ENCODE measurements around the gene LHFPL3.

The LHFPL3 gene

DNA sequence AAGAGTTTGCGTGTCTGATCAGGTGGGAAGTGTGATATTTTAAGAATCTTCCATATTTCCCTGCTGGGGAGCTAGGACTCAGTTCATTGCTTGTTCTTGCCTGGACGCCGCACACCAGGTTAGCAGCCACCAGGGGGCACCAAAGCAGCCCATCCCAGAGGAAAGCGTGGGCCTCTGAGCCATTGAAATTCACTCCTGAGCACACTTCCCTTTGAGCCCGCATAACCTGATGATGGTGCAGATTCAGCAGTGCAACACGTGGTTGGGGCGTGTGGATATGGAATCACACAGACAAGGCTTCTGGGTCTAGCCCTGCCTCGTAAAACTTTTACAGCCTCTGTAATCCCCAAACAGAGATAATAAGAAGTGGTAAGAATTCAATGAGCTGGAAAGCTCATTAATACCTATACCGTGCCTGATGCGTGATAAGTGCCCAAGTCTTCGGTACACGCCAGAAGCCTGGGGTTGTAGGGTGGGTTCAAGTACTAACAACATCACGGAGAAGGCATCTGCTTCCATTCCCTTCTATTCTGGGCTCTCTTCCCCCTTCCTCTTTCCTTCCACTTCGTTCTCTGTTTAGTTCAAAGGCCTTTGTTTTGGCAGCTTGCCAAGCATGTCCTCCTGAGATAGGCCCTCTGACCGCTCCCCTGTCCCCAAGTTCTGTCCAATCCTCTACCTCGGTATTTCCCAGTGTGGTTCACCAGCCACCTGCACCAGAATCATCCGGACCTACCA, 555.5 kb downstream of the LHFPL3 start:
- in situ Hi-C loops (cut with MboI; ENCODE audit: low sequenced_read_pairs): no loop called here

DNA sequence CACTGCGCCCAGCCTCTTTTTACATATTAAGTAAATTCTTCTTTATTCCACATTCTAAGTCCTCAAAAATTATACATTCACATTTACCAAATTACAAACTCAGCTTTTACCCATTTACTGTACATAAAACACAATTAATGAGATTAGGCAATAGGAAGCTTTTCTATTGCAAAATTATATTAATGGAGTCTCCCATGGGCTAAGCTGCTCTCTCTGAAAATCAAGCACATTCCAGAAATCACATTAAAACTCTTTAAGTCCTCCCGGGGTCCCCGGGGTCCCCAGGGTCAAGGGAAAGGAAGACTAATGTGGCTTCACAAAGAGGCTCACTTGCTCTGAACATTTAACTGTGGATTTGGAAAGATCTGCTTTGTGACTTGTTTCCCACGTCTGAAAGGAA, 558.2 kb downstream of the LHFPL3 start:
- in situ Hi-C loops (cut with MboI; ENCODE audit: low sequenced_read_pairs): no loop called here

DNA sequence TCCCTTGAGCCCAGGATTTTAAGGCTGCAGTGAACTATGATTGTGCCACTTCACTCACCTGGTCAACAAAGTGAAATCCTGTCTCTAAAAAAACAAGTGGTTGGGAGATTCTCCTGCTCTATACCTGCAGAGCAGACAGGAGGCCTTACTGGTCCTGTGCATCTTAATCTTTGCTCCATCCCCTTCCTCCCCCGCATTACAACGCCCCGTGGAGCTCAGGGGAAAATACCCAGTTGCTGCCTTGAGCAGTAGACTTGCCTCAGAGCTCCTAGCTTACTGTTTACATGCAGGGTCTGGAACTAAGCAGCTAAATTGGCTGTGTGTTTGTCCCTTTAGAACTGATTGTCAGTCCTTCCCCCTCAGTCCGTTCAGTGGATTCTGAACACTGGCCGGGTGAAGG, 561.8 kb downstream of the LHFPL3 start:
- in situ Hi-C loops (cut with MboI; ENCODE audit: low sequenced_read_pairs): no loop called here

DNA sequence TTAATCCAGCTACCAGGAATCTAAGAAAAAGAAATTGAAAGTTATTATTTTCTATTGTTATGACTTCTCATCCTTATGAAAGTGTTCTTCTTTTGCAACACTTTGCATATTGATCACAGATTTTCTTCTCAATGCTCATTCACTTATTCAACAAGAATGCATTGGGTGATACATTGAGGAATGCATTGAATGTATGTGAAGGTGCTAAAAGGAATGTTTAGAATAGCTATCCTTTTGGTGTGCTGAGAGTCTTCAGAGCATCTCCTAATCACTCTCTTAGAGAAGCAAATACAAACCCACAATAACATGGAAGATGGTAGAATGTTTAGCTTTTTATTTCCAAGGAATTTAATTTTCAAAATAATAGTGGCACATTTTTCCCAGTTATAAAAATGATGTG, 563.5 kb downstream of the LHFPL3 start:
- in situ Hi-C loops (cut with MboI; ENCODE audit: low sequenced_read_pairs): no loop called here

DNA sequence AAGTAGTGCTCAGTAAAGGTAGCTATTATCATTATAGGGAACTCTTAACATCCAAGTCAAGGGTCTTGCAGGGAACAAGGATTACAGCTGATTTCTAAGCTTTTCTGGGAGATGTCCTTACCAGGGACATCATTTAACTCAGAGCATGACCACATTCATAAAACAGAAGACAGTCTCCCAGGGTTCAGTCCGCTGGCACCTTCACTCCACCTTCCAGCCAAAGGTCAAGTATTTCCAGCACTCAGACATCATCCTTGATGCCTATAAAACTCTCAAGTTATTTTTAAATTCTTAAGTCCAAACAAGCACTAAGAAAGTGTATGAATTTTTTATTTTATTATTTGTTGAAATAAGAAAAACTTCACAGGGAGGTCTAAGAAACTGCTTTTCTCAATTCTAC, 565.9 kb downstream of the LHFPL3 start:
- in situ Hi-C loops (cut with MboI; ENCODE audit: low sequenced_read_pairs): no loop called here

DNA sequence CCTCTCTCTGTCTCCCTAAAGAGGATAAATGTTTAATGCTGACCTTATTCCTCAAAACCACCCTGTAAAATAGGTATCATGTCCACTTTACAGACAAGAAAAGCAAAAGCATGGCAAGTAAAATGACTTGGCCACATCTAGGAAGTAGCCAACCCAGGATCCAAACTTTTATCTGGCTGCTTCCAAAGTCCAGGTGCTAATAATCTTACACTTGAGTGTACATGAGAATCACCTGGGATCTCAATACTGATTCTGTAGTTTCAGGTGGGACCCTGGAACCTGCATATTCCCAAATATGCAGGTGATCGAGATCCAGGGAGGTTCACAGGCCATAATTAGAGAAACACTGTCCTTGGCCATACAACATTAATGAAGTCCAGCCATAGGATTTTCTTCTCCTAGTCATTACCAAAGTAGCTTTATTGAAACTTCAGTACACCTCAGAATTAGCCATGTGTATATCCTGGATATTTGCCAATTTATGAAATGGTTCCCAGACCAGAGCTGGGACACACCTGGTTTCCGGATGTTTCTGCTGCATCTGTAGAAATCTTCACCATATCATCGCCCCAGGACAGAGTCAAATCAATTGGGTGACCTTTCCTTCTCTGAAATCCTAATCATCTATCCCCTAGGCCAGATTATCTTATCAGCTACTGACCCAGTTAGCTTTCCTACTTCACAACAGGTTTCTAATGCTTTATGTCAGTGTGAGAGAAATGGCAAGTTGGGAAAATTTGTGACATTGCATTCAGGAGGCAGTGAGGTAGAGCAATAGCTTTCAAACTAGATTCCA, 566.5 kb downstream of the LHFPL3 start:
- in situ Hi-C loops (cut with MboI; ENCODE audit: low sequenced_read_pairs): no loop called here

DNA sequence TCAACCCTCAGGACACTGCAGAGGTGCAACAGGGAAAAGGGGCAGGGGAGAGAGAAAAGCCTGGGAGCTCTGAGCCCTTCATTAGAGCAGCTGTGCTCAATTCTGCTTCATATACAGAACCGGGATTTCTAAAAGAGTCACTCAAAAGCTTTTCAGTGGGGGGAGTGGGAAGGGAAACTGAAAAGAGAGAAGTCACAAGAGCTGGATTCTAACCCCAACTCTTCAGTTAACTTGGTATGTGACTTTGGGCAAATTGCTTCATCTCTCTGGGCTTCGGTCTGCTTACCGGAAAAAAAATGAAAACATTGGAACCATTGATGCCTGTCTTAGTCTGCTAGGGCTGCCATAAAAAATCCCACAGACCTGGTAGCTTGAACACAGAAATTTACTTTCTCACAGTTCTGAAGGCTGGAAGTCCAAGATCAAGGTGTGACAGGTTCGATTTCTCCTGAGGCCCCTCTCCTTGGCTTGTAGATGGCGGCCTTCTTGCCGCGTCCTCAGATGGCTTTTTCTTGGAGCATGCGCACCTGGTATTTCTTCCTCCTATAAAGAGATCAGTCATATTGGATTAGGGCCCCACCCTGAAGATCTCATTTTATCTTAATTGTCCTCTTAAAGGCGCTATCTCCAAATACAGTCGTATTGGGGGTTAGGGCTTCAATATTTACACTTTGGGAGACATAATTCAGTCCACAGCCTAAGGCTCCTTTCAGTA, 567.3 kb downstream of the LHFPL3 start:
- in situ Hi-C loops (cut with MboI; ENCODE audit: low sequenced_read_pairs): no loop called here

DNA sequence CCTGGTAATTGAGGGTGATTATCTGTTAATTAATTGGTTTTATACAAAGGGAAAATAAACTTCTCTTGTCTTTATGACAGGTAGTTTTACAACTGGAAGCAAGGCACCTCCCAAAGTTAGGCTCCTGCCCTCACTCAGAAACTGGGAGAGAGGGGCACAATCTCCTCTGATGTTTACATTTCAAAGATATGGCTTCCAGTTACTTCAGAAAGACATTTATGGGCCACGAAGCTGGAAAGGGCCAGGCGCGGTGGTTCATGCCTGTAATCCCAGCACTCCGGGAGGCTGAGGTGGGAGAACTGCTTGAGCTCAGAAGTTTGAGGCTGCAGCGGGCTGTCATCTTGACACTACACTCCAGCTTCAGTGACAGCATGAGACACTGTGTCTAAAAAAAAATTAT, 570.0 kb downstream of the LHFPL3 start:
- in situ Hi-C loops (cut with MboI; ENCODE audit: low sequenced_read_pairs): no loop called here

DNA sequence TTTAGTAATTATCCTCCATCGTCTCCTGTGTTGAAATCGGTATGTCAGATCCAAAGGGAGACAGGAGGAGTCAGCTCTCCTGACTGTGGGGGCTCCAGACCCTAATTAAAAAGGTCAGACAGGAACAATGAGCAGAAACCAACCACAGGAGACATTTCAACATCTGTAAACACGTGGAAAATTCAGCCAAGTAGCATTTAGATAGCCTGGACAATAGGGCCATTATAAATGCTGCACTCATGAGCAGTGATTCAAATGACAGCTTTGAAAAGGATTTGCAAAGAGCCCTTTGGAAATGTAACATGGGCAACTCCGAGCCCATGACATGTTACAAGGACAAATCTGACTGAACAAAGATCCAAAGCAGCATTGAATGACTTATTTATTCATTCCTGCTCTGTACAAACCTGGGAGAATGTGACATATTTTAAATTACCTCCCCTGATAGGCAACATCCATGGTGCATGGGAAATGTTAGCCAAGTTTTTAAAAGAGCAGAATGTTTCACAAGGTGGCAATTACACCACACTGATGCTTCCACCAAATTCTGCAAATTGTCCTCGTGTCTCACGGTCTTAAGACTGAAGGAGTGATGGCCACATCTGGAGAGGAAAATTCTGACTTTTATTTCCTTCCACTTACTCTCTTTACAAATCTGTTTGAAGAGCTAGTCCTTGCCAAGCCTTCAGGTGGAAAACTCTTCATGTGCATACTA, 572.3 kb downstream of the LHFPL3 start:
- in situ Hi-C loops (cut with MboI; ENCODE audit: low sequenced_read_pairs): no loop called here

DNA sequence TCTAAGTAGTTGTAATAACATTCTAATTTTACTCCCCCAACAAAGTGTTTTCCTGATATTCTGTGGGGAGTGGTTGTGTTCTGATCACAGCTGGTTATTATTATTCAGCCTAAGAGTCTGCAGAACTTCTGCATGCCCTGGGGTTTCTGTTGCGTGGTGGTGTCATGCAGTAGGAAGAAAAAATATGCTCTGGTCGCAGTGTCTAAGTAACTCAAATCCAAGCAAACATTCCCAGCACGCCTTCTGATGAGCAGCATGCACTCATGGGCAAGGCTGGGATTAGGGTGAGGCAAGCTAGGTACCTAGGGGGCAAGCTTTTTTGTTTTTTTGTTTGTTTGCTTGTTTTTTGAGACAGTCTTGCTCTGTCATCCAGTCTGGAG, 572.8 kb downstream of the LHFPL3 start:
- in situ Hi-C loops (cut with MboI; ENCODE audit: low sequenced_read_pairs): no loop called here

DNA sequence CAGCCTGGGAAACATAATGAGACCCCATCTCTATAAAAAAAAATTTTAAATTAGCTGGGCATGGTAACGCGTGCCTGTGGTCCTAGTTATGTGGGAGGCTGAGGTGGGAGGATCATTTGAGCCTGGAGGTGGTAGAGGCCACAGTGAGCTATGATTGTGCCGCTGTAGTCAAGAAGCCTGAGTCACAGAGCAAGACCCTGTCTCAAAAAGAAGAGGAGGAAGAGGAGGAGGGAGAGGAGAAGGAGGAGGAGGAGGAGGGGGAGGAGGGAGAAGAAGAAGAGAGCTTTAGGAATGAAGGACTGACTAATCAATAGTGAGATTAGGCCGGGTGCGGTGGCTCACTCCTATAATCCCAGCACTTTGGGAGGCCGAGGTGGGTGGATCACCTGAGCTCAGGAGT, 573.8 kb downstream of the LHFPL3 start:
- in situ Hi-C loops (cut with MboI; ENCODE audit: low sequenced_read_pairs): no loop called here

DNA sequence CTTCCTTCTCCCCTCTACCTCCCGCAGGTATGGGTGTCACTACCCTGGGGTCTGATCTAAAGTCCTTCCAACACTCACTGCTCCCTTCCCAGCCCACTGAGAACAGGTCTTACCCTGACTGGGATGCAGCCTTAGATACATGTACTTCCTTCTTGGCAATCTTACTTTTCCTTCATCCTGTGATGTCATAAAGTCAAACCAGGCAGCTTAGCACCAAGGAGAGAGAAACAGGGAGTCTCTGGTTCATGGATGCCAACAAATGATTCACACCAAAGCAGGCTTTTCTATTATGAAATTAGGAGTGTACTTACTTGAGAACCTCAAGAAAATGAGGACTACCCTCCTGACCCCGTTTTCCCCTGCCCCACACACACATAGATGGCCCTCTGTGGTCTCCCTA, 574.6 kb downstream of the LHFPL3 start:
- in situ Hi-C loops (cut with MboI; ENCODE audit: low sequenced_read_pairs): no loop called here

DNA sequence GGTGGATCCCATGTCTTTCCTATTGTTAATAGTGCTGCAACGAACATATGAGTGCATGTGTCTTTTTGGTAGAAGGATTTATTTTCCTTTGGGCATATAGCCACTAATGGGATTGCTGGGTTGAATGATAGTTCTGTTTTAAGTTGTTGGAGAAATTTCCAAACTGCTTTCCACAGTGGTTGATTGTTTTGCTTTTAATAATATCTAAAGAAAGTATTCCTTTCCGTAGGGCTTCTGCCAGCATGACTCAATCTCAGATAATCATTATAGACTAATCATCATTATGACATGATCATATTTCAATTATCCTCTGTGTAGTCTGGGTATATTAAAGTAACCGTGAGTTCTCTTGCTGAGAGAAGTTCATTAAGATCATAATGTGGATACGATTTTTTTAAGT, 575.4 kb downstream of the LHFPL3 start:
- in situ Hi-C loops (cut with MboI; ENCODE audit: low sequenced_read_pairs): no loop called here

DNA sequence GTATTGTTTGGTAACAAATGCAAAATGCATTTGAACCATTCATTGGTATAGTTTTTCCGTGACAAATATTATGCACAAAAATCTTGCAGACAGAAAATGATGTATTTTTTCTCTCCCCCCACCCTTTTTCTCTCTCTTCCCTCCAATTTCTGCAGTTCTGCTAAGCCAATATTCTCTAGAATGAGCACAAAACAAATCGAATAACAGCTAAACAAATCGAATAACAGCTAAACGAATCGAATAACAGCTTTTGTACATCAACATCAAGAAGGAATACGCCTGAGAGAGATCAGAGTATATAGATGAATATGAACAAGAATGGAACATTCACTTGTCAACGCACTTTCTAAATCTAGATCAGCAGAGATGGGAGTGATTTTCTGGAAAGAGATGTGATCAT, 577.6 kb downstream of the LHFPL3 start:
- in situ Hi-C loops (cut with MboI; ENCODE audit: low sequenced_read_pairs): no loop called here

DNA sequence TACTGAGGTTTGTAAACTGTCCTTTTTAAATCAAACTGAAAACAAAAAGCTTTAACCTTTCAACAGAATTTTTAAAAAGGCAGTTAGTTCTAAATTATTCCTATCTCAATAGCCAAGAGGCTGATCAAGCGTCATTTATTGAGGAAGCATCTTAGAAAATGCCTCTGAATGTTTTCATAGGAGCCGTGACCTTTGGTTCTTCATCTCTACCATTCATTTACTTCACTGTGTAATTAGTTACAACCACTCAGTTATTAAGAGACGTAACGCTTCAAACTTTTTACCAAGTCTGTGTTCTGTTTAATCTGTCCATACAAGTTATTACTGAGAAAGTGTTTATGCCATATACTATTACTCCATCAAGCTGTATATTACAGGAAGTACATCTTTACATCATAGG, 578.2 kb downstream of the LHFPL3 start:
- in situ Hi-C loops (cut with MboI; ENCODE audit: low sequenced_read_pairs): no loop called here

DNA sequence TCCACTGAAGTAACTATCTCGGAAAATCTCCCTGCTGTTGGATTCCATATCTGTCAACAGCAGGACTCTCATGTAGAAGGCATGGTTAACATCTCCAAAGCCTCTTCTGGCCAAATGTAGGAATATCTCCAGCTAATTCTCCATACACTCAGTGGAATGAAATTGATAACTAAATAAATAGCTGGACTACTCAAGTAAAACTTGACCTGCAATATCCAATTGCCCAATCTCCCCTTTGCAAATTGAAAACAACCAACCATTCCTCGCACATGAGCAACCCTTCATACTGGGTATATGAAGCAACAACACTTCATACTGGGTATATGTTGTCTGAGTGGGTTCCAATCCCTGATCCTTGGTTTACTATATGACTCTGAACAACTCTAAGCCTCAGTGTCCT, 580.2 kb downstream of the LHFPL3 start:
- in situ Hi-C loops (cut with MboI; ENCODE audit: low sequenced_read_pairs): no loop called here

DNA sequence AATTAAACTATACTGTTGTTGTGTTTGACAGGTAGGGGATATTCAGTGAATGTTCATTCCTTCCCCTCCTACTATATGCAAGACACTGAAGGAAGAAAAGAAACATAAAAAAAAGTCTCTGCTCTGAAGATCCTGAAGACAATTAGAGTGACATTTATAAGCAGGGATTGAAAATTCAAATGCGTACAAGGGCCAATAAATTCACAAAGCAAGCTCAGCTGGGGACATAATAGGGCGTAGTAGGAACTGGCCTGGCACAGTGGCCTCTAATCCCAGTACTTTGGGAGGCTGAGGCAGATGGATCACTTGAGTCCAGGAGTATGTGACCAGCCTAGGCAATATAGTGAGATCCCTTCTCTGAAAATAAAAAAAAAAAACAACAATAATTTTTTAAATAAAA, 580.7 kb downstream of the LHFPL3 start:
- in situ Hi-C loops (cut with MboI; ENCODE audit: low sequenced_read_pairs): no loop called here

DNA sequence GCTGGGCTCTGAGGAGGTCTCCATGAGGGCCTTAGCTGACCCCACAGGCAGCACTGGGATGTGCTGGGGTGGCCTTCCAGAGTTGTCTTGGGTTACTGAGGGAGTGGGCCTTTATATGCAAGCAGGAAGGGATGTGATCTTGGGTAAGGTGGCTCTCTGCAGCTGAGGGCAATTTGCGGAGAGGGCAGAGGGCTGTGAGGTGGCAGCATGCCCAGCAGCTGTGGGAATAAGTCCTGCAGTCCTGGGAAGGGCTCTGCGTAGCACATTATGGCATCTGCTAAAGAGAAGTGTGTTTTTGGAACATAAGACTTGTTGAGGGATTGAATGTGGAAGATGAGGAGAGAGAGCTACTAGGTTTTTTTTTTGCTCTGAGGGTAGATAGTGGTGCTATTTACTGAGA, 586.0 kb downstream of the LHFPL3 start:
- in situ Hi-C loops (cut with MboI; ENCODE audit: low sequenced_read_pairs): no loop called here

DNA sequence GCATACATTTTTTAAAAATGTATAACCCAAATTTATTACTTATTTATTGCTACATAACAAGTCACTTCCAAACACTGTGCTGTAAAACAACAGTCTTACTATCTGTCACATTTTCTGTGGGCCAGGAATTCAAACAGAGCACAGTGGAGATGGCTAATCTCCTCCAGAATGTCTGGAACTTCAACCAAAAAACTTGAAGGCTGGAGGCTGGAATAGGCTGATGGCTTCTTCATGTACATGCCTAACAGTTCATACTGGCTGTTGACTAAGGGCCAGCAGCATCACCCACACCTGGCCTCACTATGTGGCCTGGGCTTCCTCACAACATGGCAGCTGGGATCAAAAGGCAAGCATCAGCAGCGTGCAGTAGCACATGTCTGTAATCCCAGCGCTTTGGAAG, 593.2 kb downstream of the LHFPL3 start:
- in situ Hi-C loops (cut with MboI; ENCODE audit: low sequenced_read_pairs): no loop called here

DNA sequence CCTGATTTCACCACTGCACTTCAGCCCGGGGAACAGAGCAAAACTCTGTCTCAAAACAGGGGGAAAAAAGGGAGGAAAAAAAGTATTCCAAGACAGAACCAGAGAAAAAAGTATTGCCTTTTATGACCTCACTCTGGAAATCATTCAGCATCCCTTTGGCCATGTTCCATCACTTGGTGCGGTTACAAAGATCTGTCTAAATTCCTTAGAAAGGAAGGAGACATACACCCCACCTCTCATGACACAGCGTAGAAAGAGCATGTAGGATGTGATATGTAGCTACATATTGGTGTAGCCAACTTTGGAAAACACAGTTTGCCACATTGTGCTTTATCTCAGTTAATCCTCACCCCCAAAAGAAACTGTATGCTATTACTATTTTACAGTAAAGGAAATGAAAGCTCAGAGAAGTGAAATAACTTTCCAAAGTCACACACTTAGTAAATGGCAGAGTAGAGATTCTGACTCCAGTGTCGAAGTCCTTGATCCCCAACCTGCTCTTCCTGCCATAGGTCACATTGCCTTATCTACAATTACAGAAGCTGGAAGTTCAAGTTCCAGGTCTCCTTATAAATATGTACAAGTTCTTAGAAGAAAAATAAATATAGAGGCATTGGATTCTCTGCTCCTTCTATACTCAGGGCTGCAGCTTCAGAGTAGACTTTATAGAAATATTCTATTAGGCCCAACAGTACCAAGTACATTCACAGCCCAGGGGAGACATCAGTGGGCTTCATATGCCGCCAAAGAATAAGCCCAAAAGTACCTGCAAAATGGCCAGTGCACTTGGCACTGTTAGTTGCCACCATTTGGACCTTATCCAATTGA, 594.0 kb downstream of the LHFPL3 start:
- in situ Hi-C loops (cut with MboI; ENCODE audit: low sequenced_read_pairs): no loop called here
